BE2C (cell line): Measurements from ENCODE around the gene F2RL3.
"Not testable (repeated sequence)": the region's sequence is repeated elsewhere in the genome, so short reads cannot be mapped to it uniquely, and the experiment has no call there.

Experiments used
- DNase-seq: peaks from one replicate; pipeline ENCODE4 v3.0.0-alpha.2; 2020
- H3K27me3 ChIP-seq: fragments of 250-450 bp; sonication (Bioruptor Pico); 2 replicates; pipeline ENCODE4 v1.5.1; 2020; ENCODE audit warnings: mild to moderate bottlenecking
- H3K36me3 ChIP-seq: fragments of 250-450 bp; sonication (Bioruptor Pico); 2 replicates; pipeline ENCODE4 v1.5.1; 2020; ENCODE audit warnings: mild to moderate bottlenecking
- H3K4me1 ChIP-seq: fragments of 250-450 bp; sonication (Bioruptor Pico); 2 replicates; pipeline ENCODE4 v1.5.1; 2020
- H3K4me3 ChIP-seq: 2 replicates; pipeline ENCODE4 v1.5.1; 2011; ENCODE audit warnings: low read depth, low read length
- H3K9me3 ChIP-seq: fragments of 250-450 bp; sonication (Bioruptor Pico); 2 replicates; pipeline ENCODE4 v1.5.1; 2020
- CTCF ChIP-seq: IDR thresholded peaks from 2 replicates; pipeline ENCODE4 v1.5.1; 2012; ENCODE audit warnings: mild to moderate bottlenecking, low read depth, low read length

Gene F2RL3

DNA sequence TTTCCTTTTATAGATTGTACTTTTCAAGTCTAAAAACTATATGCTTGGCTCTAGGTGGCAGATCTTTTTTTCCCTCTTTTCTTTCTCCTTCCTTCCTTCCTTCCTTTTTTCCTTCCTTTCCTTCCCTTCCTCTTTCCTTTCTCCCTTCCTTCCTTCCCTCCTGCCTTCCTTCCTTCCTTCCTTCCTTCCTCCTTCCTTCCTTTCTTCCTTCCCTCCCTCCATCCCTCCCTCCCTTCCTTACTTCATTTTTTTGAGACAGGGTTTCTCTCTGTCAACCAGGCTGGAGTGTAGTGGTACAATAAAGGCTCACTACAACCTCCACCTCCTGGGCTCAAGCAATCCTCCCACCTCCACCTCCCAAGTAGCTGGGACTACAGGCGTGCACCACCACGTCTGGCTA, 48.1 kb downstream of the F2RL3 start:
- DNase-seq = no peak
- H3K27me3 ChIP-seq = no peaks in the 10 kb centered on the region
- H3K4me3 ChIP-seq = no peak overlapping the region
- no peaks in the 10 kb centered on the region for H3K4me1 ChIP-seq
- TF ChIP-seq CTCF = no peak
- no peaks in the 10 kb centered on the region for H3K36me3 ChIP-seq
- H3K9me3 ChIP-seq = no peaks in the 10 kb centered on the region

GRCh38 chr19:16937796-16938195, 49.0 kb downstream of the F2RL3 start:
- H3K27me3 ChIP-seq, H3K4me3 ChIP-seq, H3K4me1 ChIP-seq, DNase-seq, H3K9me3 ChIP-seq, H3K36me3 ChIP-seq: not testable (repeated sequence)

DNA sequence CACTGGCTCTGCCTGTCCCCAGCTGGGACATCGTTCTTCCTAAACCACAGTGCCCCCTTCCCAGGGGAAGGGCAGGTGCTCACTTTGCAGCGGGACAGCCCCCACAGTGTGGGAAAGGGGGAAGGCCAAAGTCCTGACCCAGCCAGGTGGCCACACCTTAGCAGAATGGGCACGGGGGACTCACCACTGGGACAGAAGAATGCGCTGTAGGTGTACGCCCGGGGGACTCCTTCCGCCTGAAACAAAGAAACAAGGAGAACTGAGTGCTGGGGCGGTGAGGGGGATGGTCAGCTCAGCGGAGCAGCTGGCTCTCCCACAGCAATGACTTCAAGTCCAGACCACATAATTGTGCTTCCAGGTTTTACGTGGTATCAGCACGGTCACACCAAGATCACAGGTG, 49.4 kb downstream of the F2RL3 start:
- Histone ChIP-seq H3K4me3 (no peak overlapping the region), H3K36me3 (no peaks in the 10 kb centered on the region), H3K27me3 (no peaks in the 10 kb centered on the region), H3K4me1 (no peaks in the 10 kb centered on the region), H3K9me3 (no peaks in the 10 kb centered on the region)
- no peak for DNase-seq
- no peak for TF ChIP-seq CTCF

- not testable (repeated sequence) for H3K27me3 ChIP-seq, H3K9me3 ChIP-seq, H3K4me3 ChIP-seq, H3K4me1 ChIP-seq, DNase-seq, H3K36me3 ChIP-seq
Observed at GRCh38 chr19:16940063-16940462, 51.3 kb downstream of the F2RL3 start.

DNA sequence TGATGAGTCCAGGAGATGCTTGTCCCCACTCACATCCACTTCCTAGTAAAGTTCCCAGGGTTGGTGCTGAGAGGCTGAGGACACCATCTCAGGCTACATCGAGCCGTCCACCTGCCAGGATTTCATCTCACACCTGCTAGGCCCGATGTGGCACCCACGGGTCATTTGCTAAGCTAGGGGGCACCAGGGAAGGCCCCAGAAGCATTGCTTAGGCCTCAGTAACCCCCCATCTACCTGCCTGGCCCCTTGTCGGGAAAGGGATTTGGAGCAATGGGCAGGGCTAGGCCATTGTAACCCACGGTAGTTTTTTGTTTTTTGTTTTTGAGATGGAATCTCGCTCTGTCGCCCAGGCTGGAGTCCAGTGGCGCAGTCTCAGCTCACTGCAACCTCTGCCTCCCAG, 51.8 kb downstream of the F2RL3 start:
- Histone ChIP-seq H3K9me3 (no peaks in the 10 kb centered on the region), H3K27me3 (no peaks in the 10 kb centered on the region), H3K4me1 (no peaks in the 10 kb centered on the region), H3K4me3 (no peak overlapping the region), H3K36me3 (no peaks in the 10 kb centered on the region)
- DNase-seq = no peak
- no peak for TF ChIP-seq CTCF
